ENCODE measurements around the gene SORCS1. TPM values are rescaled to one million over a fixed set of nuclear protein-coding genes. Genes with fewer than 3 reads are reported as not detected.

SORCS1 gene
- total and polyA plus RNA-seq, 2 of the 8 experiments (the other 6 are each of a cell fraction or from before 2014, with no cell fraction given) = 4.1 to 4.6 TPM

- no peak for TF ChIP-seq POU5F1 (IDR thresholded peaks at IDR 0.05; ENCODE audit: low read depth, low read length)
- TF ChIP-seq HDAC6 (IDR thresholded peaks at IDR 0.05; ENCODE audit: low read depth, low read length) = no peak
- TF ChIP-seq CHD2 (IDR thresholded peaks at IDR 0.05; ENCODE audit: low read length) = no peak
- no peak for TF ChIP-seq JUND (IDR thresholded peaks at IDR 0.05; ENCODE audit: low read length)
- no peak for TF ChIP-seq RNF2 (IDR thresholded peaks at IDR 0.05; ENCODE audit: borderline replicate concordance, low read depth, low read length, missing control alignments, poor library complexity, severe bottlenecking)
- no peak for TF ChIP-seq E2F6 (IDR thresholded peaks at IDR 0.05)
Observed at GRCh38 chr10:106619346-106619745, 545.2 kb downstream of the SORCS1 start (continued).
